ENCODE data around the gene BCKDHA.
A peak's percentile ranks its signal among the peaks of the same experiment; 100 is the strongest.
"Not testable (repeated sequence)": the region's sequence is repeated elsewhere in the genome, so short reads cannot be mapped to it uniquely, and the experiment has no call there.

Gene BCKDHA

DNA sequence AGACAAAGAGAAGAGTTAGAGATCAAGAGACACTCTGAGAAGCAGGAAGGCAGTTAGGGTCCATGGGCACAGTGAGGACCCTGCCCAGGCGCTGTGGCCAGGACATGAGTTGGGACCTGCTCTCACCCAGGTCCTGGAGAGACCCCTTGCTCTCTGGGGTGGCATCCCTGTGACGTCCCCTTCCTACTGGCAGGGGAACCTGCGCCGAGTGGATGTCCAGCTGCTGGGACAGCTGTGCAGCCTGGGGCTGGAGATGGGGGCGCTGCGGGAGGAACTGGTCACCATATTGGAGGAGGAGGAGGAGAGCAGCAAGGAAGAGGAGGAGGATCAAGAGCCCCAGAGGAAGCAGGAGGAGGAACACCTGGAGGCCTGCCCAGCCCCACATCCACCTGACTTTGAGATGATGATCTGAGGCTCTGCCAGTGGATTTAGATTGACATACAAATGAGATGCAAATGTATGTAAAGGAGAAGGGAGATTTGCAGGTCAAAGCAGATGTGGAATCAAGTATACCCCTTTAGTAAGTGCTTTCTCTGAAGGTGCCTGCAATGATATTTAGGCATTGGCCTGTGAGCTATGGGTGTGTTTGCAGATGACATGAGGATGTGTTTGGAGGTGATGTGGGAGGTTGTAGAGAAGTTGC, 46.3 kb downstream of the BCKDHA start:
- DNase-seq (ENCODE audit: low read depth in 2 of 2, low spot score in 1 of 2) = no peak

DNA sequence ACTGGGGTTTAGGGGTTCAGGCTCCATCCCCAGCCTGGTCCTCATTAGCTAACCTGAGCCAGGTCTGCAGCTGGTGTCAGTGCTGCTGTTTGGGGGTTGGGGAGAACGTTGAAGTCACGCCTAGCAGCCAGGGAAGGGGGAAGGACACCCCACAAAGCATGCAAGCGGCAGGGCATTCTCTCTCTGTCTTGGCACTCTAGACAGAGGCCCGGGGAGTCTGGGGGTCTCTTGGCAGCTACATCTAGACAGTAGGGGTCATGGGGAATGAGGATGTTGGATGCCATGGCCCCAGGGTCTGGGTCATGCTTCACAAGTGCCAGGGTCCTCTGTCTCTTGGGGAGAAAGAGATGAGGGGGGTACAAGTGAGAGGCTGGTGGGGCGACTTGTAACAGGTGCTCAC, 48.0 kb downstream of the BCKDHA start:
- DNase-seq (ENCODE audit: low read depth in 2 of 2, low spot score in 1 of 2) = no peak

DNA sequence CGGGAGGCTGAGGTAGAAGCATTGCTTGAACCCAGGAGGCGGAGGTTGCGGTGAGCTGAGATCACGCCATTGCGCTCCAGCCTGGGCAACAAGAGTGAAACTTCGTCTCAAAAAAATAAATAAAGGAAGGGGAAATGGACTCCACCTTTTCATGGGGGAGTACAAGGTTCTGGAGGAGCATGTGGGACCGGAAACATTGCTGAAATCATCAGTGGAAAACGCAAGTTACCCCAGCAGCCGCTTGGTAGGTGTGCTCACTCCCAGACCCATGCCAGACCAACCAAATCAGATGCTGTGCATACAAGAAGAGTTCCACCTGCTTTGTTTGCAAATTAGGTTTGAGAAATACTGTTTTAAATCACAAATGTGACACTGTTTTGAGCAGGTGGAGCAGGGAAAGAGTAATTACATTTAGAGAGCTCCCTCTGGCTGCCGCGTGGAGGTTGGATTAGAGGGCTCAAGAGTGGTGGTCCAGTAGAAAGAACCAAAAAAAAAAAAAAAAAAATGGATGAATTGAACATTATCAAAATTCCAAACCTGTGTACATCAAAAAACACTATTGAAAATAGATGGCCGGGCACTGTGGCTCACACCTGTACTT, 50.2 kb downstream of the BCKDHA start:
- no peak for DNase-seq (ENCODE audit: low read depth in 2 of 2, low spot score in 1 of 2)

DNA sequence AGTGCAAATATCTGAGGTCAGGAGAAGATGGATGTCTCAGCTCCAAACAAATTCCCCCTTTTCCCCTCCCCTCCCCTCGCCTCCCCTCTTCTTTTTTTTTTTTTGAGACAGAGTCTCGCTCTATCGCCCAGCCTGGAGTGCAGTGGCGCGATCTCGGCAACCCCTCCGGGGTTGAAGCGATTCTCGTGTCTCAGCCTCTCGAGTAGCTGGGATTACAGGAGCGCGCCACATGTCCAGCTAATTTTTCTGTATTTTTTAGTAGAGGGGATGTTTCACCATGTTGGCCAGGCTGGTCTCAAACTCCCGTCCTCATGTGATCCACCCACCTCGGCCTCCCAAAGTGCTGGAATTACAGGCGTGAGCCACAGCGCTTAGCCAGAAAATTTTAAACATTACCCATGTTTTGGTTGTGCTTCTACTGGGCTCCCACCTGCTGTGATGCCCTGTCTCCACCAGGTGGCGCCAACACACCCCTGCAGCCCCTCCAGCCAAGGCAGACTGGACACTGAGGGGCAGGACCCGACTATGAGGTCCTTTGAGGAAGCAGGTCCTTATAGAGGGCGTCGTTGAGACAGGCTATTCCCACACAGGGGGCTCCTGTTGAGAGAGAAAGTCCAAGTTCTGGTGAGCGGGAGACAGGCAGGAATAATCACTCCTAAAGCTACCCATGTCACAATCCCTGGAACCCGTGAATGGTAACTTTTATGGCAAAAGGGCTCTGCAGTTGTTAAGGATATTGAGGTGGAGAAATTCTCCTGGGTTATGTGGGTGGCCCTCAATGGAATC, 51.7 kb downstream of the BCKDHA start:
- DNase-seq (ENCODE audit: low read depth in 2 of 2, low spot score in 1 of 2) = peak; percentile 39 to 47

DNA sequence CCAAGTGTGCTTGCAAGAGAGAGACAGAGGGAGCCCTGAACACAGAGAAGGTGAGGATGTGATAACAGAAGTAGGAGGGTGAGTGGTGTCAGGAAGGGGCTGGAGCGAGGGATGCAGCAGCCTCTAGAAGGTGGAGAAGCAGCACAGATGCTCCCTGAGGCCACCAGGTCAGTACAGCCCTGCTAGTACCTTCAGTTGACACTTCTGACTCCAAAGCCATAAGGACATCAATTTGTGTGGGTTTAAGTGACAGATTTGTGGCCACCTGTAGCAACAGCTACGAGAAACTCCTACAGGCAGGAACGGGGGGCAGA, 52.2 kb downstream of the BCKDHA start:
- DNase-seq (ENCODE audit: low read depth in 2 of 2, low spot score in 1 of 2) = no peak

DNA sequence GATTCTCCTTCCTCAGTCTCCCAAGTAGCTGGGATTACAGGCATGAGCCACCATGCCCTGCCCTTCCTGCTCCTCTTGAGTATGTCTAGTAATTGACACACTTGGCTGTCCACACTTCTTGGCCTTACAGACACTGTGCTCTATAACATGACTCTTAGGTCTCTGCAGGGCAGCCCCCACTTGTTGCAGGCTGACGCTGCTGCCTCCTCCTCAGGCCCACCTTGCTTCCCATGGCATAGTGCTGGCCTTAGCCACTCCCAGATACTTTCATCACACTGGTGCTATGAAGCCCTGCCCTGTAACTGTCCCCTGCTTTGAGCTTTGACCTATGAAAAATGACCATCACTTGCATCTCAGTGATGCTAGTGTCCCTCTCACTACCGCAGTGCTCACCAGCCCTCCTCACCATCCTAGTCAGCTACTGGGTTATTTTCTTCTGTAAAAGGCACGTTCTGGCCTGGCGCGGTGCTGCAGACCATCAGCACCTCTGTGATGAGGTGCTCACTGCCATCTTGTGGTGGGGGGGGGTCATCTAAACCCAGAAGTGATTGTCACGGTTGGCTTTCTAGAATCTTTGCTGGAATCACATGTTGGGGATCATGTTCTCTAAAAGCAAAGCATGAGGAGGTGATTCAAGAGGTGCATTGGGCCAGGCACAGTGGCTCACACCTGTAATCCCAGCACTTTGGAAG, 55.1 kb downstream of the BCKDHA start:
- no peak for DNase-seq (ENCODE audit: low read depth in 2 of 2, low spot score in 1 of 2)

DNA sequence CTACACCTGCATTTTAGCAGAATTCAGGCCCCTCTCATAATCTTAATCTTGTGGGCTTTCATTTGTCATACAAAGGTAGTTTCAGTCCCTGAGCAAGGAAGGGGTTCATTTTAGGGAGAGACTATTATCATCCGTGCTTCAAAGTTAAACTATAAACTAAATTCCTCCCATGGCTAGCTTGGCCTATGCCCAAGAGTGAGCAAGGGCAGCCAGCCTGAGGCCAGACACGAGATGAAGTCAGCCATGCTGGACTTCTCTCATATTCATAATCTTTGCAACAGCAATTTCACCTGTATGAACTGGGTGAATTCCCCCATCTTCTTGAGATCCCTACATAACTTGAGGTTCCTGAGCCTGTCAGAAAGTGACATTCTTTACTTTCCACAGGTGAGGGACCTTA, 58.3 kb downstream of the BCKDHA start:
- no peak for DNase-seq (ENCODE audit: low read depth in 2 of 2, low spot score in 1 of 2)

DNA sequence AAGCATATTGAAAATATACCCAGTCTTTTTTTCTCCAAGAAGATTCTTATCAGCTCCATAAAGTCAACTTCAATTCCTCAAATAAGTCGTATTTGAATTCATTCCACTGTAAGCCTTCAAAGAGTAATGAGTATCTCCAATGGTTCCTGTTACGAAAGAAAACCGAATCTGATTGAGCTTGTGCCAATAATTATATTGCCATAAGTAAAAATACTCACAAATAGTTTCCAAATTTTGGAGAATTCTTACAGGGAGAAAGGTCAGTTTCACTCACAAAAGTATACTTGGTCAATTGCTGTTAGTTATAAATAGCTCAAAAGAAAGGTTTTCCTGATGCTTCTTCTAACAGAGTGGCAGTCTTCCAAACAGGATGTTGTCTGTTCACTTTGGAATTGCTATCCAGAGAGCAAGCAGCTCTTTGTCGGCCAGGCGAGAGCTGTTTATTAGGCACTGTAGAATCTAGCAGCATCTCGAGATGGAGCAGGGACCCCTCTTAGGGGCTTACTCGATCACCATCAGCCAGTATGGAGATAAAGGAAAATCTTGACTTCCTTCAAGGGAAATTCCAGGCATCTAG, 58.8 kb downstream of the BCKDHA start:
- no peak for DNase-seq (ENCODE audit: low read depth in 2 of 2, low spot score in 1 of 2)

DNA sequence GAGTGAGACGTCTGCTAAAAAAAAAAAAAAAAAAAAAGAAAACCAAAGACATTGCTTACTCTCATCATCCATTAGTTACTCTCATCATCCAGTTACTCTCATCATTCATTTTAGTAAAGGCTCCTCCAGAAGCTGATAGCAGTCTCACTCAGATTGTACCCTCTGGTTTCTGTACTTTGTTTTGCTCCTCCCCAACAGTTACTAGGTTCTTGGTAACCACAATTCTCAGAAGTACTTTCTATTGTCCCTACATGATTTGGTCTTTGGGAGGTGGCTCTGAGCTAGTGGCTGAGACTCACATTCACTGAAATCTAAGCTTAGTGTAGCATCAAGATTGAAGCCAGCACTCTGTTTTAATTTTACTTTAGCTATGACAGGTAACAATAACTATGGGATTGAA, 59.6 kb downstream of the BCKDHA start:
- no peak for DNase-seq (ENCODE audit: low read depth in 2 of 2, low spot score in 1 of 2)

DNA sequence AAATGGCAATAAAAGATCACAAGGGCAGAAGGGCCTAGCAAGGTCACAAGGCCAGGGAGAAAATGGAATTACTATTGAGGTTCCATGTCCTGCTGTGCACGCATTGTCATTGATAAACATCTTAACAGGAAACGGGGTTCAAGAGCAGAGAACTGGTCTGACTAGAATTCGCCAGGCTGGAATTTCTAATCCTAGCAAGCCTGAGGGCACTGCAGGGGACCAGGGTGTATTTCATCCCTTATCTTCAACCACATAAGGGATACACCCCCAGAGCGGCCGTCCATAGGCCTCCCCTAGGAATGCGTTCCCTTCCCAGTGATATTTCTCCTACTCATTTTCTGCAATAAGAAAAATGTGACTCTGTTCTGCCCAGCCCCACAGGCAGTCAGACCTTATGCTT, 64.9 kb downstream of the BCKDHA start:
- no peak for DNase-seq (ENCODE audit: low read depth in 2 of 2, low spot score in 1 of 2)

DNA sequence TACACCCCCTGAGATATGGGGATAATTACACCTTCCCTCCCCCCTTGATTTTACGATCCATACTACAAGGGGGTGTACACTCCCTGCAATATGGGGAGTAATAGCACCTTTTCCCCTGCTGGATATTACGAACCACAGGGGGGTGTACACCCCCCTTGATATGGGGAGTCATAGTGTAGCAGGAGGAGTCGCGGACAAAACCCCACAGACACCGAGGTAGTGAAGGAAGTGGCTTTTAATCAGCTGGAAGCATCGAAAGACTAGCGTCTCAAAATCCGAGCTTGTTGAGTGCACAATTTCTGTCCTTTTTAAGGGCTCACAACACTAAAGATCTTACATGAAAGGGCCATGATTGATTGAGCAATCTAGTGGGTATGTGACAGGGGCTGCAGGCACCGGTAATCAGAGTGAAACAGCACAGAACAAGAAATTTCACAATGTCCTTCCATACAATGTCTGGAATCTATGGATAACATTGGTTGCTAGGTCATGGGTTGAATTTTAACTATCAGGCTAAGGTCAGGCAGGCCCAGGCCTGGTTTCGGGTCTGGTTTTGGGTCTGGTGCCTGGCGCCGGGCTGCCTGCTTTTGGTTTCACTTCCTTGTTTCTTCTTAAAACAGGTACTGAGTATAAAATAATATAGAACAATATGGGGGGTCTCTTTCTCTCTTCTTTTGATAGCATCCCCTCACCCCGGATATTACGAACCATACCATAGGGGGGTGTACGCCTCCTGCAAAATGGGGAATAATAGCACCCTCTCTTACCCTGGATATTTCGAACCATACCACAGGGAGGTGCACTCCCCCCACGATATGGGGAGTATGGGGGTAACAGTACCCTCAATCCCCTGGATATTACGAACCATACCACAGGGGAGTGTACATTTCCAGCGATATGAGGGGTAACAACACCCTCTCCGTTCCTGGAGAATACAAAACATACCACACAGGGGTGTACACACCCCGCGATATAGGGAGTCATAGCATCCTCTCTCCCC, 65.9 kb downstream of the BCKDHA start:
- not testable (repeated sequence) for DNase-seq (ENCODE audit: low read depth in 2 of 2, low spot score in 1 of 2)

All from stimulated activated CD8-positive, alpha-beta memory T cell treated with anti-CD3 and anti-CD28 coated beads, Interleukin-4, amount 100 ng/mL, for 1 hour (primary cell).